Activated CD4-positive, alpha-beta T cell treated with anti-CD3 and anti-CD28 coated beads for 24 hours (primary cell): ENCODE results near the gene RBBP7.

Experiments used
- DNase-seq, 2 donors: peaks; one replicate each; pipeline ENCODE4 v3.0.0-alpha.2; 2020; ENCODE audit warnings: low read depth in 2 of 2

The RBBP7 gene

GRCh38 chrX:16826207-16826606 is 44.0 kb downstream of the RBBP7 start:
- DNase-seq = no peak

GRCh38 chrX:16825264-16826035 is 44.7 kb downstream of the RBBP7 start:
- no peak for DNase-seq

- DNase-seq = no peak
Measured at GRCh38 chrX:16822723-16823122, 47.4 kb downstream of the RBBP7 start.

GRCh38 chrX:16819634-16820033 is 50.5 kb downstream of the RBBP7 start:
- no peak for DNase-seq

- DNase-seq = no peak
Measured at GRCh38 chrX:16814597-16814996, 55.6 kb downstream of the RBBP7 start.

- DNase-seq = no peak
Measured at GRCh38 chrX:16807976-16808542, 62.1 kb downstream of the RBBP7 start.

GRCh38 chrX:16807548-16807947 is 62.6 kb downstream of the RBBP7 start:
- DNase-seq = no peak

GRCh38 chrX:16804923-16805464 is 65.2 kb downstream of the RBBP7 start:
- no peak for DNase-seq

GRCh38 chrX:16797841-16798240 is 72.3 kb downstream of the RBBP7 start:
- no peak for DNase-seq

GRCh38 chrX:16797358-16797757 is 72.8 kb downstream of the RBBP7 start:
- no peak for DNase-seq

GRCh38 chrX:16796298-16796697 is 73.9 kb downstream of the RBBP7 start:
- no peak for DNase-seq
